Left ventricle myocardium superior (tissue), 1 donor: ENCODE measurements around the gene GGT1. TPM values are rescaled to one million over a fixed set of nuclear protein-coding genes. Genes with fewer than 3 reads are reported as not detected.

ENCODE experiments used
- total RNA-seq: library from RNA; stranded (reverse); fragmentation: NEBNext Ultra II Directional; extraction: Animal tissue kit (Norgen Biotek cat#: 25700); gene quantifications from one replicate; pipeline ENCODE4 v1.2.1, GENCODE V29; 2021
- donor health status: DM: no; HTN: yes; CAD: no; lungs with severe emphysema.

GGT1 gene
- total RNA-seq, 1 donor from 2014 or later, result 1.2 TPM

Other genes with a start within 250 kb of the GGT1 start
- gene ADORA2A, start 175.6 kb upstream of the GGT1 start, total RNA-seq, result 4.1 TPM
- gene UPB1, start 107.9 kb upstream of the GGT1 start, total RNA-seq, result 0.97 TPM
- gene GUCD1, start 48.1 kb upstream of the GGT1 start, total RNA-seq, result 275 TPM
- gene SNRPD3, start 47.2 kb upstream of the GGT1 start, total RNA-seq, result 73.7 TPM
- gene LRRC75B, start 10.1 kb upstream of the GGT1 start, total RNA-seq, result 6.9 TPM
- not detected for gene PIWIL3, start 171.5 kb downstream of the GGT1 start, total RNA-seq
- gene SGSM1, start 203.0 kb downstream of the GGT1 start, total RNA-seq, result 11.6 TPM